ENCODE measurements around the gene TEDC1. TPM values are rescaled to one million over a fixed set of nuclear protein-coding genes. Genes with fewer than 3 reads are reported as not detected.

Gene TEDC1
- total RNA-seq, 2 donors from 2014 or later = 7.9 to 15.4 TPM

DNA sequence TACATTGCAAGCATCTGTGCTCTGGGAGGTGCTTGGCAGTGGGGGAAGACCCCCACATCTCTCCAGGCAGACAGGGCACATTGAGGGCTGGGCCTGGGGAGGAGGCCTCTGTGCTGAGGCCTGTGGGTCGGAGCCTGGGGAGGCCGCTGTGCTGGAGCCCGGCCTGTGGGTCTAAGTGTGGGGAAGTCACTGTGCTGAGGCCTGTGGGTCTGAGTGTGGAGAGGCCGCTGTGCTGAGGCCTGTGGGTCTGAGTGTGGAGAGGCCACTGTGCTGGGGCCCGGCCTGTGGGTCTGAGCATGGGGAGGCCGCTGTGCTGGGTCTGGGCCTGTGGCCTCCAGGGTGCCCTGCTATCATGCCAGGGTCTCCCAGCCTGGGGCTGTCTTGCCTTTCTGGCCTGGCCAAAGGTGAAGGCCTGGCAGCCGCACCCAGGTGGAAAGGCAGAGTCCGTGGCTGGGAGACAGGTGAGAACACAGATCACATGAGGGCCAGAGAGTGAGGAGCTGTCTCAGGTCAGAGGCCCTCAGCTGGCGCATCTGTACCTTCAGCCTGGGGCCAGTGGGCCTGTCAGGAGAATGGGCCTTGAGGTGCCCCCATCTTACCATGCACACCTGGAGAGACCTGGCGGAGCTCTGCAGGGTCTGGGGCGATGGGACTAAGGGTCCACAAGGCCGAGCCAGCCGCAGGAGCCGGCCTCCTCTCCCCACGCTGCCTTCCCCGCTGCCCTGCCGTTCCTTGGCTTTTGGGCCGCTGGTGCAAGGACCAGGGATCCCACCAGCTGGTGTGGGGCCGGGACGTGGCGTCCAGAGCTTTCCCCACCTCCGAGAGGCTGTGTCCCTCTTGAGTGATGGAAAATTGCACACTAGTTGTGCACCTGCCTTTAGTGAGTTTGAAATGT is 35.0 kb upstream of the TEDC1 start:
- intact Hi-C loops (cut with DNase I) = no loop called here
- DNase-seq (ENCODE audit: low spot score) = no peak

DNA sequence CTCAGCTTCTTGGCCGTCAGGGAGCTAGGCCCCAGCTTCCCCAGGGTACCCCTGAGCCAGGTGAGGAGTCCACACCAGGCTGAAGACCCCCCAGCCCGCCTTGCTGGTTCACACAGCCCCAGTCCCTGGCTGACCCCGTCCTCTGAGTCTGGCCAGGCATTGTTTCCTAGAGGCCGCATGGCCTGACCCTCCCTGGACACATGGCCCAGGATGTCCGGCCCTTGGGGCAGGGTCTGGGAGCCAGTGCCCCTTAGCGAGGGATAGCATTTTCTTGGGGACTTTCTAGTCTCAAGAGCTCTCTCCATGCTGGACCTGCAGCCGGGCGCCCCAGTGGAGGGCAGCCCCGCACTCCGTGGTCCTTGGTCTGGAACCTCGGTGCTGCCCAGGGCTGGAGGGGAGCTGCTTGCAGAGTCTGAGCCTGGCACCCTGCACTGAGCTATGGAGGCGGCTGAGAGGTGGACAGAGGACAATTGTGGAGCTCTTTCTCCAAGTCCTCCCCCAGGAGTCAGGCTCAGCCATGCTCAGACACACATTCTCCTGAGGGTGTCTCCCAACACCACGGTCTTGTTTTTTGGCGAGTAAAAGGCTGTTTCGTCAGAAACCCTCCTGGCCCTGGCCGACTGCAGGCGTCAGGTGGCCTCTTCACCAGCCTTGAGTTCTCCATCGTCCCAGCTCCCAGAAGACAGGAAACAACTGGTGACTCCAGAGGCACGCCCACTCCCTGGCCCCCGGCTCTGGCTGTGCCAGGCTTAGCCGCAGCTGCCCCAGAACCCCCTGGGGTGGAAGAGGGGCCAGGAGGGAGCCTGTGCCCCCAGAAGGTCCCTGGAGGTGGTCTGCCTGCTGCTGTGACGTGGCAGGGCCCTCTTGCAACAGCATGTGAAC is 34.1 kb upstream of the TEDC1 start:
- intact Hi-C loops (cut with DNase I) = no loop called here
- DNase-seq (ENCODE audit: low spot score) = no peak

DNA sequence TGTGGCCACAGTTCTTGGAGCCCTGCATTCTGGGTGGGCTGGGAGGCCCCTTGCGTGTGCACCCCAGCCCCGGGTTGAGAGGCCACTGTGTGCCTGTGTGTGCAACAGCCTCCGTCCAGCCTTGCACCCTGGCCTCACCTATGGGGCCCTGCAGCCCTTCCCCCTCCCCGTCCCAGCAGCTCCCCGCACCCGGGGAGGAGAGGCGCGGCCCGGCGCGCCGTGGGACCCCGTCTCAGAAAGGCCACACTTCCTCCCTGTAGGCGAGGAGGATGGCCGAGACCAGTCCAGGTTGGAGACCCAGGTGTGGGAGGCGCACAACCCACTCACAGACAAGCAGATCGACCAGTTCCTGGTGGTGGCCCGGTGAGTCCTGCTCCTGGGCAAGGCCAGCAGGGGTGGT is 33.0 kb upstream of the TEDC1 start:
- no peak for DNase-seq (ENCODE audit: low spot score)
- intact Hi-C loops (cut with DNase I) = no loop called here

DNA sequence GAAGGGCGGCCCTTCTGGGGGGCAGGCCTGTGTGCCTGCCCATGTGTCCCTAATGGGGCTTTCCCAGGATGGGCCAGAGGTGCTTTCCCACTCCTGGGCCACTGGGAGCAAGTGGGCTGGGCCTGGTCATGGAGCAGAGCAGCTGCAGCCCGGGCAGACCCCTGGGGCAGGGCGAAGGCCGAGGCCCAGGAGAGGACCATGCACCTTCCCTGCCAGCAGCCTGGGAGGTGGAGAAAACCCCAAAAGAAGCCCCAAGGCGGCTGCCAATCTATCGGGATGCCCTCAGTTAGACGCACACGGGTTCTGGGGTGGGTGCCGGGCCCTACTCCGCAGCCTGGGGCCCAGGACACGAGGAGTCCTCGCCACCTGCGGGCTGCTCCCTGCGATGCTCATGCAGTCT is 32.5 kb upstream of the TEDC1 start:
- intact Hi-C loops (cut with DNase I) = no loop called here
- DNase-seq (ENCODE audit: low spot score) = no peak

DNA sequence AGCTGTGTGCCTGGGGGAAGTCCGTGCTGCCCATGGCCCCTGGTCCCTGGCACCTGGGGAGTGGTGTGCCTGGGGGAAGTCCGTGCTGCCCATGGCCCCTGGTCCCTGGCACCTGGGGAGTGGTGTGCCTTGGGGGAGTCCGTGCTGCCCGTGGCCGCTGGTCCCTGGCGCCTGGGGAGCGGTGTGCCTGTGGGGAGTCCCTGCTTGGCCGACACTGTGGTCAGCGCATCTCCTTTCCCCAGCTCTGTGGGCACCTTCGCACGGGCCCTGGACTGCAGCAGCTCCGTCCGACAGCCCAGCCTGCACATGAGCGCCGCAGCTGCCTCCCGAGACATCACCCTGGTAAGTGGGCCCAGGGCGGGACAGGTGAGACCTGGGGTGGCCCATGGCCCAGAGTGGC is 30.9 kb upstream of the TEDC1 start:
- no peak for DNase-seq (ENCODE audit: low spot score)
- intact Hi-C loops (cut with DNase I) = no loop called here

DNA sequence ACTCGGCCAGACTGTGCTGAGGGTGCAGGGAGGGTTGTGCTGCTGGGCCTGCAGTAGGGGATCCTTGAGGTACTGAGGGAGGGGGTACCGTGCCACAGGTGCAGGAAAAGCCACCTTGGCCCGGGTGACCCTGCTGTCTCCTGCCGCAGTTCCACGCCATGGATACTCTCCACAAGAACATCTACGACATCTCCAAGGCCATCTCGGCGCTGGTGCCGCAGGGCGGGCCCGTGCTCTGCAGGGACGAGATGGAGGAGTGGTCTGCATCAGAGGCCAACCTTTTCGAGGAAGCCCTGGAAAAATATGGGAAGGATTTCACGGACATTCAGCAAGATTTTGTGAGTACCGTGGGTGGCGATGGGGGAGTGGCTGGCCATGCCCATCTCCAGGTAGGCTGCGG is 30.4 kb upstream of the TEDC1 start:
- intact Hi-C loops (cut with DNase I) = no loop called here
- DNase-seq (ENCODE audit: low spot score) = no peak

DNA sequence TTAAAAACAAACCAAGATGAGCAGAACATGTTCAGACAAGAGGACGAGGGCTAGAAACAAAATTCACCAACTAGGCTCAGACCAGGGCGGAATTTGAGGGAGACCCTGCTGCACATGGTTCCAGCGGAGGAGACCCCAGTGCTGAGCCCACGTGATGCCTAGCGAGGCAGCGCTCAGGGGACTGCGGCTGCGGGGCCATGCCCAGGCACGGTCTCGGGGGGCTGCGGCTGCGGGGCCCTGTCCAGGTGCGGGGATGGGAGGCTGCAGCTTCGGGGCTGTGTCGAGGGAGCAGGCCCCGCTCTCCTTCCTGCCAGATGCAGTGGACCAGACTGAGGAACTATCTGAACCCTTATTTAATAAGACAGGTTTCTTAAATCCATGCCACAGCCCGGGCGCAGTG is 29.1 kb upstream of the TEDC1 start:
- DNase-seq (ENCODE audit: low spot score) = no peak

DNA sequence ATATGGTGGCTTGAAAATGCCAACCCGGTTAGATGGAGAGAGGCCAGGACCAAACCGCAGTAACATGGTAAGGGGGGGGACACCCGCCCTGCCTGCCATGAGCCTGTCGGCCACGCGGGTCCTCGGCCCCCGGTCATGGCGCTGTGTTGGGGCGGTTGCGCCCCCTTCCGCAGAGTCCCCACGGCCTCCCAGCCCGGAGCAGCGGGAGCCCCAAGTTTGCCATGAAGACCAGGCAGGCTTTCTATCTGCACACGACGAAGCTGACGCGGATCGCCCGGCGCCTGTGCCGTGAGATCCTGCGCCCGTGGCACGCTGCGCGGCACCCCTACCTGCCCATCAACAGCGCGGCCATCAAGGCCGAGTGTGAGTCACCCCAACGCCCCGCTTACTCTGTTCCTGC is 26.5 kb upstream of the TEDC1 start:
- DNase-seq (ENCODE audit: low spot score) = no peak
- intact Hi-C loops (cut with DNase I) = no loop called here

More for the DNA sequence above, 29.1 kb upstream of the TEDC1 start:
- intact Hi-C loops (cut with DNase I) = no loop called here

DNA sequence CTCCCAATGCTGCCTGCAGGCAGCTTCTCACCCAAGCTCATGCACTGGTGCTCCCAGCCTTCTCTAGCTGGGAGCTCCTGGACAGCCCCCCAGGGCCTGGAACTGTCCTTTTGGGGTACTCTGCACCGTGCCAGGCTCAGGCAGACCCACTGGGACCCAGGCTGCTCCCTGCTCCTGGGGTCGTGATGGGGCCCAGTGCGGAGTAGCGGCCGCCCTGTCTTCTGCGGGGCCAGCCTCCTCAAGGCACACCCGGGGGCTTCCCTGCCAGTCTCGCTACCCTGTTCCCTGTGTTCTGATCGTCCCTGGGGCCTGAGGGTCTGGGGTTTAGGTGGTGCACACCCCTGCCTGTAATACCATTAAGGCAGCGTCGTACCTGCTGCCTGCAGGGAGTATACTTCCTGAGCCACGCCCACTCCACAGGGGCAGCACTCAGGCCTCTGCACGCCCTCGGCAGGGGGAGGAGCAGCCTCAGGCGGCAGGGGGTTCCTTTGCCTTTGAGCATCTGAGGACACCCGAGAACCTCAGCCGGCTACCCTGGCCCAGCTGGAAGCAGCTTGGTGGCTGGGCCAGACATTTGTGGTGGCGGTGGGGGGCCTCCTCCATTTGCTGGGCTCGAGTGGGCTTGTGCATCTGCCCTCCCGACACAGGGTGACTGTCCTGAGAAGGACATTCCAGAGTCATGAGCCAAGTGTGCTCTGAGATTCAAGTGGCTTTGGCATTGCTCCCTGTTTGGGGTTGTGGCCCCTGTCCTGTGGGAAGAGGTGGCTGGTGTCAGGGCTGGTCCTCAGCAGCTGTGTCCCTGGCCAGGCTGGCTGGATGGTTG is 25.6 kb upstream of the TEDC1 start:
- DNase-seq (ENCODE audit: low spot score) = no peak
- intact Hi-C loops (cut with DNase I) = no loop called here

DNA sequence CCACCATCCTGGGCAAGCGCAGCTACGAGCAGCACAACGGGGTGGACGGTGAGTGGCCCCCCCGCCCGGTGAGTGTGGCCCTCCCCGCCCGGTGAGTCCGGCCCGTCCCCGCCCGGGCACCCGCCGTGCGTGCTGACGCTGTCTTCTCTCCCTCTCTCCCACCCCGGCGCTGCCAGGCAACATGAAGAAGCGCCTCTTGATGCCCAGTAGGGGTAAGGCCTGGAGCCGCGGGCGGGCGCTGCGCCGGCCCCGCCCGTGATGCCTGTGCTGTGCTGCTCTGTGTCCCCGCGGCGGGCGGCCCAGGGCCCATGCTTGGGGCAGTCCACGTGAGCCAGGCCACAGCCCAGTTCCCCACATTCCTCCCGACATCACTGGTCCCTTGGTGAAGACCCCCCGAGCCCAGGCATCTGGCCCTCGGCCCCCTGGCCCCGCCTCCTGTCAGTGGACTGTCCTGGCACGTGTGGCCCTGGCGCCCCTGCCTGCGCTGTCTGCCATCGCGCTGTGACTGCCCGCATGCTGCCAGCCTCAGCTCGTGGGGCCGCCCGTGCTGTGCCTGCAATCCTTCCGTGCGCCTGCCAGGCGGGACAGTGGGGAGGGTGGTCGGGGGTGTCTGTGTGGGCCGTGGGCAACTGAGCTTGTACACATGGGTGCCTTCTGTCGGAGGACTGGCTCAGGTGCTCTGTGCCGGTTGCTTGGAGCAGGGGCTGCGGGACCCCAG is 24.4 kb upstream of the TEDC1 start:
- DNase-seq (ENCODE audit: low spot score) = no peak
- intact Hi-C loops (cut with DNase I) = no loop called here

DNA sequence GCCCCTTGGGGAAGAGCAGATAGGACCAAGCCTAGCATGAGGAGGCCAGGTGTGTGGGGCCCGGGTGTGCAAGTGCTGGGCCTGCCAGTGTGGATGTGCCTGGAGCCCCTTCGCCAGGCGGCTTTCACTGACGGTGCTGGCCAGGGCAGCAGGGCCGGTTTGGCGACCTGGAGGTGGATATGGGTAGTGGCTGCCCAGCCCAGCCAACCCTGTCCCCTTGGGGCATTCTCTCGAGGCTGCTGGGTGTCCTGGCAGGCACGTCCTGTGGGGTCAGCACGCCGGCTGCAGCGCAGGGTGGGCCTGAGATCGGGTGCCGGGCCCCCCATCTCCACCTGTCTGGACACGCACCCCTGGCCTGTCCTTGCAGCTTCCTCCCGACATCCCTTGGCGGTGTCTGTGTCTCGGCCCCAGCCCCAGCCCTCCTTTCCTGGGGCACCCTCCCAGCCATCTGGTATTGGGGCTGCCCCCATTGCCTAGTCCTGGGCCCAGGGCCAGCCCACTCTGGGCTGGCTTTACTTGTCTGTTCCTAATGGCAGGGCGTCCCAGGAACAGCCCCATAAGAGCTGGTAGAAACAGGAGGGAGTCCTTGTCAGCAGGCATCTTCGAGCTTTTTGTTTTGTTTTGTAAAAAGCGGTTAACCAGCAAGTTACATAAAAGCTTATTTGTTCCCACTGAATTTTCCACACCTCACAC is 23.7 kb upstream of the TEDC1 start:
- intact Hi-C loops (cut with DNase I) = no loop called here
- DNase-seq (ENCODE audit: low spot score) = no peak

DNA sequence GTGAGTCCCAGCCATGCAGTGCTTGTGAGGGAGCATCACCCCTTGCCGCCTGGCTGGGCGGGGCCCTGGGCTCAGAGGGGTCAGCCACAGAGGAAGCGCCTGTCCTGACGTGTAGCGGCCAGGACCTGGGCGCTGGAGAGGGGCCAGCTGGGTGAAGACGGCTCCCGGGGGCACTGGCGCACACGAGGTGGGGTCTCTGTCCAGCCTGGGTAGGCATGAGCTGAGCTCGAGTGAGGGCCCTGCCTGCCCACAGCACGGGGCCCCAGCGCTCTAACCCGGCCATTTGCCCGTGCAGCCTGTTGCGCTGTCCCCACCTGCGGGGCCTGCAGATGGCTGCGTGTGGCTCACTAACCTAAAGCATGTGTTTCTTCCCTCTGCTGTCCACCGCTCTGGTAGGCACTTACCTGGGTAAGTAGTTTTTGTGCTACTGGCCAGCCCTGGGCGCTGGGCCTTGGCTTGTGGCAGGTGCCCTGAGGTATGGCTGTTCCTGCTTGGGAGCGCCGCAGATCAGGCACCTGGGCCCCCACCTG is 23.0 kb upstream of the TEDC1 start:
- DNase-seq (ENCODE audit: low spot score) = no peak
- intact Hi-C loops (cut with DNase I) = no loop called here

DNA sequence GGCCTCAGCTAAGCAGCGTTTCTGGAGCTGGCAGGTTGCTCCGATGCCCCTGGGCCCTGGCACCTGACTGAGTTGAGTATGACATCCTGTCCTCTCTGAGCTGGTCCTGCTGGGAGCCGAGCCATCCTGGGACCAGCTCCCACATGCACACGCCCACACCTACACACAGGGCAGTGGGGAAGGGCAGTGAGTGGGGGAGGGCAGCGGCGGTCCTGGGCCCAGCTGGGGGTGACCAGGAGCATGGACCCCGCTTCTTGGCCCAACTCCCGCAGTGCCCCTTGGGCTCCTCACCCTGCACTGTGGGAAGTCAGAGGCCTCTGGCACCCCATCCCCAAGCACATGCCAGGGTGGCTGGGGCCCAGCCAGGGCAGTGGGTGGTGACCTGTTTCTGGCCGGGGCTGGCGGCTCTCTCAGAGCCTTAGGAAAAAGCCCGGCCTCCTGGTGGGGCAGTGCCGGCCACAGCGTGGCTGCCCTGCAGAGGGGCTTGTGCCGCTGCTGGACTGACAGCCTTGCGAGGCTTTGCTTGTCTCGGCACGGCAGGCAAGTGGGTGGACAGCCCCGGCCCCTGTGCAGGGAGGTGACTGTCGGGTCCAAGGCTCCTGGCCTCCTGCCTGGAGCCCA is 22.3 kb upstream of the TEDC1 start:
- intact Hi-C loops (cut with DNase I) = no loop called here
- no peak for DNase-seq (ENCODE audit: low spot score)

DNA sequence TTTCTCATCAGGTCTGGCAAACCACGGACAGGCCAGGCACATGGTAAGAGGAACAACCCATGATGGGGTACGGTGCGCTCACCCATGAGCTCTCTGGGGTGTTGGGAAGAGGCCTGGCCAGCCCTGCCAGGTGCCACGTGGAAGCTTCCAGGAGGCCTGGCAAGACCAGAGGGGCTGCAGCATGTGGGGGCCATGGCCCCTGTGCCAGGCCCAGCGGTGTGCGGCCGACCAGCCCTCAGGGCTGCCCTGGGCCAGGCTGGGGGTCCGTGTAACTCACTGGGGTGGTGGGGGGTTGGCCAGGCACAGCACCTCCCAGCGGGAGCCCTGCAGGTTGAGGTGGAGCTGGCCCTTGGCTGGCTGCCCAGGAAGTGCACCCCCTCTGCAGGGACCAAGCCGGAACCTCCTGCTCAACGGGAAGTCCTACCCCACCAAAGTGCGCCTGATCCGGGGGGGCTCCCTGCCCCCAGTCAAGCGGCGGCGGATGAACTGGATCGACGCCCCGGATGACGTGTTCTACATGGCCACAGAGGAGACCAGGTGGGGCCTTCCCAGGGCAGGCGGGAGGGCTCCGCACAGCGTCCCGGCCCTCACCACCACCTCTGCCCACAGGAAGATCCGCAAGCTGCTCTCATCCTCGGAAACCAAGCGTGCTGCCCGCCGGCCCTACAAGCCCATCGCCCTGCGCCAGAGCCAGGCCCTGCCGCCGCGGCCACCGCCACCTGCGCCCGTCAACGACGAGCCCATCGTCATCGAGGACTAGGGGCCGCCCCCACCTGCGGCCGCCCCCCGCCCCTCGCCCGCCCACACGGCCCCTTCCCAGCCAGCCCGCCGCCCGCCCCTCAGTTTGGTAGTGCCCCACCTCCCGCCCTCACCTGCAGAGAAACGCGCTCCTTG is 21.3 kb upstream of the TEDC1 start:
- intact Hi-C loops (cut with DNase I) = loop anchor here in 1 of 2 donors (10.0 kb wide), 1 partner anchor 385 kb away; no protein-coding TSS in a partner anchor
- DNase-seq (ENCODE audit: low spot score) = no peak

DNA sequence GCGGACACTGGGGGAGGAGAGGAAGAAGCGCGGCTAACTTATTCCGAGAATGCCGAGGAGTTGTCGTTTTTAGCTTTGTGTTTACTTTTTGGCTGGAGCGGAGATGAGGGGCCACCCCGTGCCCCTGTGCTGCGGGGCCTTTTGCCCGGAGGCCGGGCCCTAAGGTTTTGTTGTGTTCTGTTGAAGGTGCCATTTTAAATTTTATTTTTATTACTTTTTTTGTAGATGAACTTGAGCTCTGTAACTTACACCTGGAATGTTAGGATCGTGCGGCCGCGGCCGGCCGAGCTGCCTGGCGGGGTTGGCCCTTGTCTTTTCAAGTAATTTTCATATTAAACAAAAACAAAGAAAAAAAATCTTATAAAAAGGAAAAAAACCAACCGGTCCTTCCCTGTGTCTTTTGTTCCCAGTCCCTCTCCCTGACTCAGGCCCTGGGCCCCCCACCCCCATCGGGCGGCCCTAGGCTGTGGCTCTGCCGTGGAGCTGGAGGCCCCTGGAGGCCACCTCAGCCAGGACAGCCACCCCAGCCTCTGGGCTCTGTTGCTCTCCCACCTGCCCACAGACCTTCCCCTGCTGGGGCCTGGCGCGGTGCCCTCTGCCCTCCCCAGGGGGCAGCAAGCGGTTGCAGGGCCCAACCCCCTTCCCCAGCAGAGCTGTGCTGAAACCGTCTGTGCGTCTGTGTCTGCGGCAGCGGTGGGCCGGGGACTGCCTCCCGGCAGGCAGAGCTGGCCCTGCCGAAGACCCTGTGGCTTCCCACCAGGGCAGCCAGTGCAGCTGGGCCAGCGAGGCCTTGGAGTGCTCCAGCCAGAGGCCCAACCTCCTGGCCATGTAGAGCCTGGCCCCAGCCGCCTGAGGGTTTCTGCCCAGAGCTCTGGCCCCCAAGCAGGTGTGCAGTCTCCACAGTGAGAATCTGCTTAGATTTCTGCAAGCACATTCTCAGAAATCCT is 20.4 kb upstream of the TEDC1 start:
- DNase-seq (ENCODE audit: low spot score) = no peak
- intact Hi-C loops (cut with DNase I) = loop anchor here in 1 of 2 donors (10.0 kb wide), 1 partner anchor 386 kb away; no protein-coding TSS in a partner anchor

All from posterior vena cava (tissue), 2 donors.